8988T (cell line): ENCODE data around the gene SPTBN5.

Source experiments
- DNase-seq: peaks from one replicate; pipeline ENCODE4 v3.0.0; 2011

SPTBN5 gene

GRCh38 chr15:41882689-41883483 lies 11.0 kb downstream of the SPTBN5 start:
- DNase-seq: no peak

GRCh38 chr15:41881920-41882688 lies 11.7 kb downstream of the SPTBN5 start:
- no peak for DNase-seq

DNA sequence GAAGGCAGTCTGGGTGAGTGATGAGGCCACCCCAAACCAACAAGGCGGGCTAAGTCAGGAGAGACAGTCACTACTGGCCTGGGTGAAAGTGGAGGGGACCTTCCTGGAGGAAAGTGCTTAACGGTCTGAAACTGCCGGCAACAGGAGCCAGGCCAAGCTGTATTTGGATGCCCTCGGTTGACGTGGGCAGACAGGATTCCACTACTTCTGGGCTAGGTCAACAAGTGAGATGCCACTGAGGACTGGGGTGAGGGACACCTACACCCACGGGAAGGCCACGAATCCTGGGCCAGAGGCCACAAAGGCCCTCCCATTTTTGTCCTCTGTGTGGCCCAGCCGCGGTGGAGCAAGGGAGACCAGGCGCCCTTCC lies 12.3 kb downstream of the SPTBN5 start:
- no peak for DNase-seq

DNA sequence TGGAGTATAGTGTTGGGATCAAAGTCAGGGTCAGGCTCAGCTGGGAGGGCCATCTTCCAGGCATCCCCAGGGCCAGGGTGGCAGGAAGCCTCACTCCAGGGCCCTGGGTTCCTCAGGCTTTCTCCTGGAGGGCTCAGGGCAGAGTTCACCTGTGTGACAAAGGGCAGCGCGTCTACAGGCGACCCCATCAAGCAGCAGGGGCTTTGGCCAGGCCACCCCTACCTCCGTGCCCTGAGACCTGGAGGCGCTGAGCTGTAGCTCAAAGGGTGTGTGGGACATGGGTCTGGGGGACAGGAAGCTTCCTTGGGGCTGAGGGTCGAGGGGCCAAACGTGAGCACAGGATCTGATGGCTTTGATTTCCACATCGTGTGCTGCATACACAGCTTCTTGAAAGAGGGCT lies 12.8 kb downstream of the SPTBN5 start:
- DNase-seq: no peak

DNA sequence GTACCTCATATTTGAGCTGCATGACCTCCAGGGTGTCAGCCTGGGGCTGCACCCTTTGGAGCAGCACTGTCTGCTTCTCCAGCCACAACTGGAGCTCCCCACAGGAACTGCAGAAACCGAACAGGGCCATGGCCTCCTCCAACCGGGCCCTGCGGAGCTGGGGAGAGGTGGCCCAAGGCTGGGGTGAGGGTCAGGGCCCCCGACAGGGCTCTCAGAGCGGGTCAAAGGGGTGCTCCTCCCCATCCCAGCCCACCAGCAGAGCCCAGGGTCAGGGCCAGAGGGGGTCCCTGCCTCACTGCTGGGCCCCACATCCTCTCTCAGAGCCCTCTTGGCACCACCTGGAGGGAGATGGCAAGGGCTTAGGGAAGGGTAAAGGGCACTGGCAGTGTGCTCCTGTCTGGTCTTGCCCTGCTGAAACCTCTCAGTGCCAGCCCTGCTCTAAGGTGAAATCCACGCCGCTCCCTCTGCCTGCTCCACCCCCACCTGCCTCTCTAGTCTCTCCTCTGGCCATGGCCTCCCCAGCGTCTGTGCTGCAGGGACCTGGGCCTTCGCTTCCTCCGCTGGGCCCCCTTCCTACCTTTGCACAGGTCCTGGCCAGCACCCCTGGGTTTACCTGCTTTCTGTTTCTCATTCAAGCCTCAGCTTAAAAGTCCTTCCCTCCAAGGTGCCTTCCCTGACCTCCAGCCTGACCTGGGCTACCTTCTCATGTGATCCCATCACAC lies 13.5 kb downstream of the SPTBN5 start:
- DNase-seq: no peak

GRCh38 chr15:41879321-41879845 lies 14.5 kb downstream of the SPTBN5 start:
- no peak for DNase-seq

- DNase-seq: no peak
Measured at GRCh38 chr15:41878355-41878699, 15.5 kb downstream of the SPTBN5 start.

DNA sequence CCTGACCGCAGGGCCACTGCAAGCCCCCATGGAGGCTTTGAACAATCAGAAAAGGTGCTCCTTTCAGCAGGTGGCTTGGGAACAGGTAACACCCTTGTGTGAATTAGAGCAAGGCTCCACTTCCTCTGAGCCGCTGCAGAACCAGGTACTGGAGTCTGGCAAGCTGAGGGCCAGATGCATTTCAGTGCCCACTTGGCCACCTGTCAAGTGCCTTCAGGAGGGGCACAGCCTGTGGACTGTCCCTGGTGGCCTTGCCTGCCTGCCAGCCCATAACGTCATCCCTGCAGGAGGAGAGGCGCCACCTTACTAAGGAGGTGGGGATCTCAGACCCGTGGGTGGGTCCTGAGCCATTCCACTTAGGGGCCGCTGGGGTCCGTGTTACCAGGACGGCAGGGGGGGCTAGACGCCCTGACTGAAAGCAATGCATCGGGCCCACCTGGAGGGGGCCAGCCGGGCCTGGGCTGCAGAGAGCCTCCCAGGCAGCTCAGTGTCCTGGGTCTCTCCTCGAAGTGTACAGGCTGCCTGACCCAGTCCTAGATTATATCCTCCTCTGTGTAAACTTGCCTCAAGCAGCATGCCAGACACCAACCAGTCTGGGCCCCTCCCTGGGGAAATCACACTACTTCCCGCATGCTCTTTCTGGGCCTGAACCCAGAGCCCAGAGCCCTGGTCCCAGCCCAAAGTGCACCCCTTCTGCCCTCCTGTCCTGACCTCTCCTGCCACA lies 16.1 kb downstream of the SPTBN5 start:
- DNase-seq: no peak

DNA sequence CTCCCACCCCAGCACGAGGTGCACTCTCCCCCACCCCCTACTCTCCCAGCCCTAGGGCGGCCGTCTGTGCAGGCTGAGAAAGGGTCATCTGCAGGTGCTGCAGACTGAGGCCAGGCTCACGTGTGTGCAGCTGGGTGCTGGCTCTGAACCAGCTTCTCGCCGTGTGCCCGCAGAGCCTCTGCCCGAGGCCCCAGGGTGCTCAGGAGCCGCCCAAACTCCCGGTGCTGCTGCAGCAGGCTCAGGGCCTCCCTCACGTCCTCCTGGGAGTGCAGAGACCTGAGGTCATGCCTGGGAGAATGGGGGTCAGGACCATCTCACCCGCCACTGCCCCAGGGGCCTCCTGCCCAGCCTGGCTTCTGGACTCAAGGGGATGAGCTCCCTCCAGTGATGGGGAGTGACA lies 17.2 kb downstream of the SPTBN5 start:
- no peak for DNase-seq

DNA sequence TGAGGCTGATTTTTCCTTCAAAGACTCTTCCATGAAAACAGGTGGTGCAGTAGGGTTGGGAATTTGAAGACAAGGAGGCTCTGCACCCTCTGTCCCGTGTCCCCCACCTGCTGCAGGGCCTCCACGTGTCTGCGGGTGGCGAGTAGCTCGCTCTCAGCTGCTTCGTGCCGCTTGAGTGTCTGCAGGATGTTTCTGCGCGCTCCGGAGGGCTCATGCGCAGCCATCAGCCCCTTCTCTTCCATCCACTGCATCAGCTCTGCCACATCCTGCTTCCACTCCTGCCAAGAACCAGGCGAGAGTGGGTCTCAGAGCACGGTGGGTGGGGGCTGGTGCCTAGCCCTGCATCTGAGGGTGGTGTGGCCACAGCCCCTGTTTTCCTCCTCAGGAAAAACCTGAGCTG lies 17.8 kb downstream of the SPTBN5 start:
- DNase-seq: no peak

- no peak for DNase-seq
Measured at GRCh38 chr15:41874736-41875135, 19.1 kb downstream of the SPTBN5 start.

- DNase-seq: no peak
Measured at GRCh38 chr15:41873711-41874110, 20.1 kb downstream of the SPTBN5 start.

DNA sequence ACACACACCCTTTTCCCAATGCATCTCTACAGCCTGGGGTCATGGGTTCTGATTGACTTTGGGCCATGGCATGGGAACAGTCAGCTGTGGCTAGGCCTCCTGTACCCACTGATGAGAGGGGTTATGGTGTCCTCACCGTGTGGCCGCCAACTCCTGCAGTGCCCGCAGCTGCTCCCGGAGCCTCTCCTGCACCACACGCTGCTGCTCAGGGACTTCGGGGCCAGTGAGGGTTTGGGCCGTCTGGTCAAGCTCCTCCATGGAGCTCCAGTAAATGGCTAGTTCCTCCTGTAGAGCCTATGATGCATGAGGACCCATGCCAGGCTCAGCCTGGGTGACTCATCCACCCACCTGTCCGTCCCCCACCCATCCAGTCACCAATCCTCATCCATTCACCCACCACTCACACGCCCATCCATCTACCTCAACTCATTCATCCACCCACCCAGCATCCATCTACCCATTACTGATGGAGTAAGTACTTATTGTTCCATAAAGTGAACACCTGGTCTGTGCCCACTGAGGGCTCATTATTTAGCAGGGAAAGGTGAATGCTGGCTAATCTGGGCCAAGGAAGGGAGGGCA lies 21.6 kb downstream of the SPTBN5 start:
- DNase-seq: no peak

GRCh38 chr15:41871175-41871905 lies 22.5 kb downstream of the SPTBN5 start:
- DNase-seq: no peak

GRCh38 chr15:41870689-41871081 lies 23.2 kb downstream of the SPTBN5 start:
- no peak for DNase-seq

DNA sequence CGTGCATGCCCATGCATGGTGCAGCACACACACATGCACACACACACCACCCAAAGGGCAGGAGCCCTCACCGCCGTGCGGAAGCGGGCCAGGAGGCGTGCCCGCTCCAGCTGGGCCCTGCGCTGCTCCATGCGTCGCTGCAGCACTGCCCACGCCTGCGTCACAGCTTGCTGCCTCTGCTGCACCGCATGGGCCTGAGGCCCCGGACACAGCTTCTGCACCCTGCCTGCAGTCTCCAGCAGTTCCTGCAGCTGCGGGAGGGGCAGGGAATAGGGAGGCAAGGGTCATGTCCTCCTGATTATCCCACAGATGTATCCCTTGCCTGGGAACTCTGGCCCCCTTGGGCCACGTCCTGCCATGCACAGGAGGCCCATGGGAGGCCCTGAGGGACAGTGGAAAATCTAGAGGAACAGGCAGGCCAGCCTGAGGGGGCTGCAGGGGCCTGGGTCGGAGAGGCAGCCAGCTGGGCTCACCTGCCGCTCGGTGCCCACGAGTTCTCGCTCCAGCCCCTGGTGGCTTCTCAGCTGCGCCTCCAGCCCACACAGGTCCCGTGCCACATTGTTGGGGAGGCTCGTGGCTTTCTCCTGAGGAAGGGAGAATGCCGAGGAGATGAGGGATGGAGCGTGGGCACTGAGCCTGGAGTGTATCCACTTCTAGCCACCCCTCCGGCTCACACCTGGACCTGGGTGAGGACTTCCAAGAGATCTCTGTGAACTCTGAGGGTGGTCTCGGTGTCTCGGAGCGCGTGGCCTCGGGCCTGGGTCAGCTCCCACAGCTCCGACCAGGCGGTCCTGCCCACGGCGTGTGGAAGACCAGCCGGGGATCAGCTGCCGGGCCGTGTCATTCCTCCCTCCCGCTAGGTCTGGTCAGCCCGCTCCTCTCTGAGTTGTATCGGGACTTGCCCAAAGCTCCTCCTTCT lies 23.8 kb downstream of the SPTBN5 start:
- no peak for DNase-seq

DNA sequence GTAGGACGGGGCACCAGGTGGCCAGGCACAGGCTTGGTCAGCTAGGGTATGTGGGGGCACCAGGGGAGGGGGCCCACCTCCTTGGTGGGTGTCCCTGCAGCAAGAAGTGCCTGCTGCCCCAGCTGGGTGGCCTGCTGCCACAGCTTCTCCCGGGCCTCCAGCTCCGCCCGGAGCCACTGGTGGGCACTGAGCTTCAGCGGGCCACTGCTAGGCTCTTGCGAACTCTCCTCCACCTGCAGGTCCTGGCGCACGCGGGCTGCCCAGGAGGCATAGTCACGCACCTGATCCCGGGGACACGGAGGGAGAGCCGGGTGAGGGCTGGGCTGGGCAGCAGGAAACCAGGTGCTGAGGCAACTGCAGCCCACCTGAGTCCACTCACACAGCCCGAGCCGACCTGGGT lies 25.5 kb downstream of the SPTBN5 start:
- DNase-seq: no peak

DNA sequence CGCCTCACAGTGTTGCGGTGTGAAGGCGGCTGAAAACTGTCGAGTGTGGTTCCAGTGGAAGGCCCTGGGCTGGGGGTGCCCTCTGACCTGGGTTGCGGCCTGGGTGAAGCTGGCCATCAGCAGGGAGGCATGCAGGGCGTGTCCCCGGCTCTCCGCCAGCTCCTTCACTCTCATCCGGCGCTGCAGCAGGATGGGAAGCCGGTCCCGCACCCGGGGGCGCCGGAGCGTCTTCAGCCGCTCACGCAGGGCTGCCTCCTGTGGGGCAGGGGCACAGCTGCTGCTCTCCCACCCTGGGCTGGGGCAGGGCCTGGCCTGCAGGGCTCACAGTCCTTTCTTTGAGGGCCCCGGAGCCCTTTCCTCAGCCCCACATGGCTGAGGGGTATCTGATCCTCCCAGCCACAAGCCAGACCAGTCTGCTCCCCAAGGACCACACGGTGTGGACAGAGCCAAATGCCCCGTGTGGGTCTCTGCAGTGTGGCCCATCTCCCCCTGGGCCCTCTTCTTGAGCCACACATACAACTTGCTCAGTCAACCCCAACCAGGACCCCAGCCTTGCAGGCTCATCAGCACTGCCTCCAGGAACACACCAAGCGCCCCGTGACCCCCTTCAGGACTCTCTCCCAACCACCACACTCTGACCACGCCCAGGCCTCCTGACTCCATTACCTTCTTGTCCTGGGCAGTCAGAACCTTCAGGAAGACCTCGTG lies 26.8 kb downstream of the SPTBN5 start:
- DNase-seq: no peak

DNA sequence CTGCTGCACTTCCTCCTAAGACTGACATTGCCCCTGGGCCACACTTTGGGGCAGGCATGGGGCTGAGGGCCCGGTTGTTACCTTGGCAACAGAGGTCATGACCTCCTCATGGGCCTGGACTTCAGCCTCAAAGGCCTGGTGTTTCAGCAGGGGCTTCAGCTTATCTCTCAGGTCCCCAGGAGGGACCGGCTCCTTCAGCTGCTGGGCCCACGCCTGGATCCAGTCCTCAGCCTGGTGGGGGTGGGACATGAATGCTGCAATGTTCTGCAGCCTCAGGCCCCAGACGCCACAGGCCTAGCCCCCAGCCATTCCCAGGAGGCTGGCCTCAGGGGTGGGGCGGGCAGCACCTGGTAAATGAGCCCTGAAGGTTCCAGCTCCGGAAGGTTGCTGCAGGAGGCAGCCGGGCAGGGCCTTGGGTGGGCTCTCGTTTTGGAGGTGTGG lies 27.6 kb downstream of the SPTBN5 start:
- no peak for DNase-seq

DNA sequence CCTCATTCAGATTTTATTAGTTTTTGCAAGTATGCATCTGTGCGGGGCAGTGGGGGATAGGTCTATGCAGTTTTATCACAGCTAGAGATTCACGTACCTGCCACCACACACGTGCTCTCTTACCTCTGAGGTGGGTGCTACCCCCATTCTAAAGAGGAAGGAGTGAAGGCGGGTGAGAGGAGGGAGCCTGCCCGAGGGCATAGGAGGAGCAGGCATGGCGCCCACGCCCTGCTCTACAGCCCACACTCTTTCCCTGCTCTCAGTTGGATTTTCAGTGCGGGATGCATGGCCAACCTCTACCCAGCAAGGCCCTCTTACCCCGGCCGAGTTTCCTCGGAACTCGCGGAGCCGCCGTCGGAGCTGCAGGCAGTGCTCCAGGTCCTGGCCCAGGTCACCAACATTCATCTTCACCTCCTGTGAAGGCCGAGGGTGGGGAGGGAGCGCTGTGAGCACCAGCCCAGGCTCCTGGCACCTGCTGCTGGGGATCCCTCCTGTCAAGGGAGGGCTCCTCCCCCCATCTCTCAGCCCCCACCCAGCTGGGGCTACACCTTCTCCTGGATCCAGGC lies 28.3 kb downstream of the SPTBN5 start:
- no peak for DNase-seq
